GM20000 (cell line): ENCODE results near the gene ANXA7.
A peak's percentile ranks its signal among the peaks of the same experiment; 100 is the strongest.

Experiments
- DNase-seq: peaks from one replicate; pipeline ENCODE4 v3.0.0; 2012; ENCODE audit warnings: low spot score
- CTCF ChIP-seq: IDR thresholded peaks from 2 replicates; pipeline ENCODE4 v1.5.1; 2012; ENCODE audit warnings: mild to moderate bottlenecking, control low read depth; ENCODE audit errors: extremely low read depth, missing control alignments

ANXA7 gene

DNA sequence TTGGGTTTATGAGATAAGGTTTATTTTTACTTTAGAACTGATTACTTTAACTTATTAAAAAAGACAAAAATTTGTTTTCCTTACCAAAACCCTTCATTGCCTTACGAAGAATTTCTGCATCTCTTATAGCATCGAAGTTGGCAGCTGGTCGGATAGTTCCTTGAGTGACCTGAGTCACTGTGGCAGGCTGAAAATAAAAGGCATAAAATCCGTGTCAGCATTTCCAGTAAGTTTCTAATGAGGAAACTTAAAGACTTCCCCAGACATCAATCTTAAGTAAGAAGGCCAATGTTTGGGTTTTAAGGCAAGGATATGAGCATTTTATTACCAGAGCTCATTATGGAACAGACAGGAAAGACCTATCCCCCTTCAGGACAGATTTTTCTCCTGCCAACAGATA, 25.6 kb downstream of the ANXA7 start:
- TF ChIP-seq CTCF, result no peak

DNA sequence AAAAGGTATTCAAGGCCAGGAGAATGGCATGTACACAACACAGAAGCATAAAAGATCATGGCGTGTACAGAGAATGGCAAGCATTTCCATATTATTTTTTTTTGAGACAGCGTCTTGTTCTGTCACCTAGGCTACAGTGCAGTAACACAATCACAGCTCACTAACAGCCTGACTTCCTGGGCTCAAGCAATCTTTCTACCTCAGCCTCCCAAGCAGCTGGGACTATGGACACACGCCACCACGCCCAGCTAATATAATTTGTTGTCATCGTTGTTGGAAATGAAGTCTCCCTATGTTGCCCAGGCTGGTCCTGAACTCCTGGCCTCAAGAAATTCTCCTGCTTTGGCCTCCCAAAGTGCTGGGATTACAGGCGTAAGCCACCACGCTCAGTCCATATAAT, 27.3 kb downstream of the ANXA7 start:
- no peak for DNase-seq
- no peak for TF ChIP-seq CTCF

More for the DNA sequence above, 25.6 kb downstream of the ANXA7 start:
- DNase-seq, result no peak

- peak; percentile 23 for DNase-seq
- no peak for TF ChIP-seq CTCF
These were observed 34.7 kb downstream of the ANXA7 start for GRCh38 chr10:73379064-73379748.

- TF ChIP-seq CTCF, result no peak
- DNase-seq, result no peak
These were observed 37.2 kb downstream of the ANXA7 start for GRCh38 chr10:73376679-73377078.

DNA sequence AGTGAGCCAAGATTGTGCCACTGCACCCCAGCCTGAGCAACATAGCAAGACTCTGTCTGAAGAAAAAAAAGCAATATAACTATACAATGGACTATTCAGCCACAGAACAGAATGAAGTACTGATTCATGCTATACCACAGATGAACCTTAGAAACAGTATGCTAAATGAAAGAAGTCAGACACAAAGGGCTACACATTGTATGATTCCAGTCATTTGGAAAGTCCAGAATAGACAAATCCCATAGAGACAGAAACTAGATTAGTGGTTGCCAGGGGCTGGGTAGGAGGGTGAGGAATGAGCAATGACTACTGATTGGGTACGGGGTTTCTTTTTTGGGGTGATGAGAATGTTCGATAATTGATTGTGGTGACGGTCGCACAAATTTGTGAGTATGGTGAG, 45.6 kb downstream of the ANXA7 start:
- DNase-seq, result no peak
- TF ChIP-seq CTCF, result no peak

DNA sequence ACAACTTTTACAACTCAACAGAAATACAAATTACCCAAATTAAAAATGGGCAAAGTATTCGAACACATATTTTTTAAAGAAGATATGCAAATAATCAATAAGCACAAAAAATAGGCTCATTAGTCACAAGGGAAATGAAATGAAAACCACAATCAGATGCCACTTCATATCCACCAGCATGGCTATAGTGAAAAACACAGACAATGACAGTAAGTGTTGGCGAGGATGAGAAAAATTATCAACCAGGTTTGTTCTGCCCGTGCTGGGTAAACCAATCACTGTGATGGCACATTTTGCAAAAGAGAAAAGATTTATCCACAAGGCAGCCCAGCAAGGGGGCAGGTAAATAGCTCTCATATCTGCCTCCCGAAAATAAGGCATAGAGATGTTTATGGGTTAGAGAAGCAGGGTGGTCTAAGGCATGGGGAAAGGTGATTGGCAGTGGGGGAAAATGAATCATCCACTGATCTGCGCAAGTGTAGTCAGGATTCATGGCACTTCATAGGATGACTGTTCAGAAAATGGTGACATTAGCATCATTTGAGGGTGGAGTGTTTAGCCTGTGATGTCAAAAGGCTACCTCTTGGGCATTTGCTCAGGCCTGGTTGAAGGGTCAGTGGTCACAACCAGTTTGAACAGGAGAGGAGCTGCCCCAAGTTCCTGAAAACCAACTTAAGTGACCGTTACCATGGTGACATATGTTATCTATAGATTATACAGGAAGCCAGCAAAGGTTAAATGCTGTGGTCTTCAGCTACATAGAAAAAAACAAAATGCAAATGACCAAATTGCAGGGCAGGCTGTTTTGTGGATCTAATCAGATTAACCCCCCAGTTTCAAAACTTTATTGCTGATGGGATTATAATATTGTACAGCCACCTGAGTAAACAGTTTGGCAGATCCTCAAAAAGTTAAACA, 47.2 kb downstream of the ANXA7 start:
- DNase-seq, result peak; percentile 46
- no peak for TF ChIP-seq CTCF

DNA sequence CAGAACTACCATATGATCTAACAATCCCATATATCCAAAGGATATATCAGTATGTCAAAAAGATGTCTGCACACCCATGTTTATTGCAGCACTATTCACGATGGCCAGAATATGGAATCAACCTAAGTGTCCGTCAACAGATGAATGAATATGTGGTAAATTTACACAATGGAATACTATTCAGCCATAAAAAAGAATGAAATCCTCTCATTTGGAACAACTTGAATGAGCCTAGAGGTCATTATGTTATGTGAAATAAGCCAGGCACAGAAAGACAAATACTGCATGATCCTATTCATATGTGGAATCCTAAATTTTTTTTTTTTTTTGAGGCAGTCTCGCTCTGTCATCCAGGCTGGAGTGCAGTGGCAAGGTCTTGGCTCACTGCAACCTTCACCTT, 48.9 kb downstream of the ANXA7 start:
- no peak for TF ChIP-seq CTCF
- DNase-seq, result no peak
